K562 (cell line): Measurements from ENCODE around the gene PCBD1. TPM values are rescaled to one million over a fixed set of nuclear protein-coding genes. Genes with fewer than 3 reads are reported as not detected.

Experiments used
- ATAC-seq: fragments of 200-7000 bp; cut with Tn5 transposase; 3 replicates; pipeline ENCODE4 v1.9.1; 2020; ENCODE audit warnings: moderate library complexity
- BruUV-seq: library from RNA; stranded (reverse); fragments of 400-500 nt; replicated peaks from 2 replicates; lab custom pipeline; 2021; lab: Mats Ljungman, UMichigan
- CTCF ChIA-PET: fragments of 300-600 bp; formaldehyde crosslinking; extraction: SDS; loops from one replicate; lab custom pipeline; 2021; ENCODE audit warnings: low intra/inter-chr PET ratio; lab: Yijun Ruan, JAX
- POLR2A ChIA-PET: fragments of 300-600, 350-650 bp; sonication (Branson Sonifier 250); formaldehyde crosslinking; extraction: SDS; loops from one replicate; lab custom pipeline; 2021; ENCODE audit warnings: antibody characterized with exemption, inconsistent platforms; lab: Yijun Ruan, JAX
- DNase-seq, 4 experiments: peaks; one replicate each; pipeline versions ENCODE4 v3.0.0 to v3.0.0-alpha.2; 2011 to 2018; ENCODE audit warnings: low spot score in 3 of 4, mixed read lengths in 3 of 4; ENCODE audit errors: extremely low read depth in 1 of 4
- FAIRE-seq: peaks from 2 replicates; lab custom pipeline; 2011; peaks lifted over from hg19 to GRCh38; lab: Jason Lieb, UNC
- H2AFZ ChIP-seq: 2 replicates; pipeline ENCODE4 v1.6.0; 2011; ENCODE audit warnings: low read depth, low read length, control low read depth, inconsistent platforms
- H3K27ac ChIP-seq: fragments of 200-600 bp; 3 replicates; pipeline ENCODE4 v1.8.0; 2011; ENCODE audit warnings: low read depth, mild to moderate bottlenecking, control low read depth, inconsistent platforms, low read length, moderate library complexity, mixed read lengths; ENCODE audit errors: extremely low read depth
- H3K27me3 ChIP-seq, 2 experiments: fragments of 300-600 bp in 1 of 2; 2 replicates in 1 of 2; 3 replicates in 1 of 2; pipeline versions ENCODE4 v1.6.0 to v1.8.0; 2011; ENCODE audit warnings: inconsistent platforms in 2 of 2, low read length in 2 of 2, mild to moderate bottlenecking in 1 of 2, mixed read lengths in 1 of 2, moderate library complexity in 1 of 2; ENCODE audit not compliant: control insufficient read depth in 2 of 2, insufficient read depth in 2 of 2
- H3K36me3 ChIP-seq: fragments of 300-600 bp; 3 replicates; pipeline ENCODE4 v1.8.0; 2011; ENCODE audit warnings: mild to moderate bottlenecking, low read length, inconsistent platforms; ENCODE audit not compliant: control insufficient read depth, insufficient read depth
- H3K4me1 ChIP-seq, 2 experiments: fragments of 200-600 bp in 1 of 2; replicated peaks in 1 of 2; 2 replicates in 1 of 2; 3 replicates in 1 of 2; pipeline versions ENCODE4 v1.5.1 to v1.8.0; 2011; ENCODE audit warnings: inconsistent platforms in 2 of 2, low read length in 2 of 2, mild to moderate bottlenecking in 1 of 2, mixed read lengths in 1 of 2, moderate library complexity in 1 of 2; ENCODE audit not compliant: control insufficient read depth in 2 of 2, insufficient read depth in 2 of 2
- H3K4me2 ChIP-seq: 2 replicates; pipeline ENCODE4 v1.6.1; 2011; ENCODE audit warnings: low read length, control low read depth, inconsistent platforms, mixed read lengths; ENCODE audit not compliant: insufficient read depth
- H3K4me3 ChIP-seq: fragments of 200-600 bp; sonication (generic), shearing (Covaris generic); 2 replicates; pipeline ENCODE4 v1.5.1; 2016; ENCODE audit warnings: control low read depth, inconsistent platforms
- H3K79me2 ChIP-seq: fragments of 200-600 bp; 3 replicates; pipeline ENCODE4 v1.8.0; 2011; ENCODE audit warnings: low read length, inconsistent platforms; ENCODE audit not compliant: control insufficient read depth, insufficient read depth
- H3K9ac ChIP-seq, 2 experiments: 2 replicates each; pipeline versions ENCODE4 v1.6.0 to v1.6.1; 2011; ENCODE audit warnings: low read depth in 2 of 2, low read length in 2 of 2, control low read depth in 1 of 2, inconsistent platforms in 1 of 2, mild to moderate bottlenecking in 1 of 2, mixed read lengths in 1 of 2; ENCODE audit not compliant: insufficient read depth in 1 of 2
- H3K9me1 ChIP-seq: one replicate; pipeline ENCODE4 v1.6.0; 2011; ENCODE audit warnings: inconsistent platforms, mild to moderate bottlenecking, low read length, moderate library complexity; ENCODE audit not compliant: control insufficient read depth, insufficient read depth
- H3K9me3 ChIP-seq: replicated peaks from 2 replicates; pipeline ENCODE4 v1.5.1; 2011; ENCODE audit warnings: low read depth, low read length, inconsistent platforms; ENCODE audit not compliant: control insufficient read depth, insufficient read depth
- H4K20me1 ChIP-seq: replicated peaks from 2 replicates; pipeline ENCODE4 v1.6.1; 2011; ENCODE audit warnings: low read length, inconsistent platforms, mixed read lengths; ENCODE audit not compliant: control insufficient read depth, insufficient read depth
- NFIX ChIP-seq: fragments of 250-450 bp; sonication (Bioruptor Pico); IDR thresholded peaks from 2 replicates; pipeline ENCODE4 v1.4.0; 2020; ENCODE audit warnings: low read depth, mild to moderate bottlenecking, moderate library complexity
- ZFP36 ChIP-seq: fragments of 150-350 bp; IDR thresholded peaks from 2 replicates; pipeline ENCODE4 v1.6.1; 2018; ENCODE audit warnings: low read length, low read depth; ENCODE audit not compliant: partially characterized antibody
- WGBS: fragments of 100-300 bp; shearing (Covaris generic); methylation state at CpG from one replicate; pipeline ENCODE4 v1.1.6; 2016; ENCODE audit warnings: low coverage, mixed read lengths; ENCODE audit not compliant: insufficient coverage; ENCODE audit errors: missing lambda C conversion rate; 5-methylcytosine and 5-hydroxymethylcytosine counted together
- in situ Hi-C: fragments of 300-500 bp; cut with MboI; formaldehyde crosslinking; loops from 4 replicates; pipeline ENCODE4 v1.15.0; 2018; ENCODE audit warnings: inconsistent platforms, mixed read lengths
- intact Hi-C: fragments of 100-400 bp; cut with micrococcal nuclease; formaldehyde crosslinking; loops from 2 replicates; pipeline ENCODE4 v1.14.2; 2022
- polyA plus RNA-seq, 8 experiments: library from polyadenylated mRNA; depleted of rRNA in 4 of 8; stranded (reverse) in 5 of 8; unstranded in 3 of 8; fragments of >200 nt; fragmentation: Nextera tagmentation in 2 of 8; fragmentation: Illumina TruSeq in 1 of 8; extraction: Ambion mirVana in 2 of 8; extraction: Trizol in 1 of 8; gene quantifications; 2 replicates each; pipeline versions ENCODE4 v1.2.1 to v1.2.3, GENCODE V29; 2011 to 2014; ENCODE audit warnings: inconsistent platforms in 1 of 8, missing spikeins in 1 of 8
- total RNA-seq, 7 experiments: library from RNA; depleted of rRNA in 6 of 7; stranded (reverse); fragments of >200 nt in 6 of 7; fragmentation: Illumina TruSeq in 2 of 7; extraction: Trizol in 2 of 7; gene quantifications; 2 replicates each; pipeline versions ENCODE4 v1.2.1 to v1.2.3, GENCODE V29; 2011 to 2021; ENCODE audit warnings: low replicate concordance in 1 of 7
- TF ChIP-seq, protein P1 (sequence below), 2 experiments: IDR thresholded peaks in 1 of 2; conservative IDR thresholded peaks in 1 of 2; 2 replicates each; pipeline ENCODE4 v1.6.1; 2016; ENCODE audit warnings: low read depth in 2 of 2, mild to moderate bottlenecking in 1 of 2, missing compliant biosample characterization in 1 of 2, missing genetic modification characterization in 1 of 2, moderate library complexity in 1 of 2
- TF ChIP-seq, protein P2 (sequence below): sonication (generic); formaldehyde crosslinking; IDR thresholded peaks from 2 replicates; pipeline ENCODE4 v1.9.0; 2022; ENCODE audit warnings: mild to moderate bottlenecking, missing genetic modification reagents

The PCBD1 gene
- total and polyA plus RNA-seq, 9 of the 15 experiments (the other 6 are each of a cell fraction or from before 2014, with no cell fraction given) = 14.6 to 109 (median 57.0) TPM

DNA sequence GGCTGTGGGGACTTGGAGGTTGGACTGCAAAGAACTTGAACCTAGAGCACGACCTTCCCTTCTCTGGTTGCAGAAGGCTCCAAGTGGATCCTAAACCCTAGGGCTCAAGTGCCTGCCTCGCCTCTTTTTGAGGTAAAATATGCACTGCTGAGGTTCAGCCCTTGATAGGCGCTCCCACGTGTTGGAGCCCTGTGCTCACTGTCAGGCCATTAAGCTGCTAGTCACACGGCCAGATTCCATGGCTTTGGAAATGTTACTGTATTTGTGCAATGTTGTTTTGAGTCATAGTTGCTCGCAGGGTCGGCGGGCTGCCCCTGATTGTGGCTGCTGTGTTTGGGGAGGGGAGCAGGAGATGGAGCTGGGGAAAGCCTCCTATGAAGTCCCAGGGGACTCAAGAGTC, 39.8 kb upstream of the PCBD1 start:
- Histone ChIP-seq H3K4me2 (no peak overlapping the region), H3K27ac (no peak overlapping the region), H4K20me1 (peaks cover 21% of the 10 kb centered on the region), H2AFZ (no peak overlapping the region), H3K79me2 (no peaks in the 10 kb centered on the region), H3K36me3 (no peaks in the 10 kb centered on the region), H3K4me3 (no peak overlapping the region), H3K4me1 (peaks cover 0 to 9% of the 10 kb centered on the region in 2 experiments; a peak in 2 of 5 replicates), H3K9me3 (no peaks in the 10 kb centered on the region), H3K27me3 (peaks cover 37 to 89% of the 10 kb centered on the region in 2 experiments), H3K9ac (no peak overlapping the region), H3K9me1 (no peaks in the 10 kb centered on the region)
- no TSS peak for BruUV-seq
- CTCF ChIA-PET = no interaction called here
- intact Hi-C loops (loop anchor here (5.0 kb wide), 1 partner anchor 354 kb away; no protein-coding TSS in a partner anchor), in situ Hi-C loops (no loop called here)
- ATAC-seq (no peak), FAIRE-seq (peak; percentile 37), DNase-seq (no peak)
- POLR2A ChIA-PET = interaction anchor here (0.6 kb wide), 3 partner anchors 29 to 1588 kb away, joined by 3 read pairs; no protein-coding TSS in a partner anchor
- WGBS = under 1% methylated on average over 8 of the region's 8 CpGs
- TF ChIP-seq, protein P1, sequence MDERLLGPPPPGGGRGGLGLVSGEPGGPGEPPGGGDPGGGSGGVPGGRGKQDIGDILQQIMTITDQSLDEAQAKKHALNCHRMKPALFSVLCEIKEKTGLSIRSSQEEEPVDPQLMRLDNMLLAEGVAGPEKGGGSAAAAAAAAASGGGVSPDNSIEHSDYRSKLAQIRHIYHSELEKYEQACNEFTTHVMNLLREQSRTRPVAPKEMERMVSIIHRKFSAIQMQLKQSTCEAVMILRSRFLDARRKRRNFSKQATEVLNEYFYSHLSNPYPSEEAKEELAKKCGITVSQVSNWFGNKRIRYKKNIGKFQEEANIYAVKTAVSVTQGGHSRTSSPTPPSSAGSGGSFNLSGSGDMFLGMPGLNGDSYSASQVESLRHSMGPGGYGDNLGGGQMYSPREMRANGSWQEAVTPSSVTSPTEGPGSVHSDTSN (CRISPR knock-in tag; IDR thresholded peaks at IDR 0.05; ENCODE audit: low read depth) = no peak
- TF ChIP-seq, protein P1 (tag; conservative IDR thresholded peaks at IDR 0.05; ENCODE audit: low read depth) = no peak
- TF ChIP-seq ZFP36 (peak; percentile 76), NFIX (CRISPR knock-in tag) (no peak)
- TF ChIP-seq, protein P2, sequence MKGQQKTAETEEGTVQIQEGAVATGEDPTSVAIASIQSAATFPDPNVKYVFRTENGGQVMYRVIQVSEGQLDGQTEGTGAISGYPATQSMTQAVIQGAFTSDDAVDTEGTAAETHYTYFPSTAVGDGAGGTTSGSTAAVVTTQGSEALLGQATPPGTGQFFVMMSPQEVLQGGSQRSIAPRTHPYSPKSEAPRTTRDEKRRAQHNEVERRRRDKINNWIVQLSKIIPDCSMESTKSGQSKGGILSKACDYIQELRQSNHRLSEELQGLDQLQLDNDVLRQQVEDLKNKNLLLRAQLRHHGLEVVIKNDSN = 0 out of 2 replicates have a peak, but pooled peaks have one; percentile 11
